ENCODE measurements around the gene SLC6A1. TPM values are rescaled to one million over a fixed set of nuclear protein-coding genes. Genes with fewer than 3 reads are reported as not detected.

SLC6A1 gene
- total RNA-seq, 1 experiment from 2014 or later = not detected

DNA sequence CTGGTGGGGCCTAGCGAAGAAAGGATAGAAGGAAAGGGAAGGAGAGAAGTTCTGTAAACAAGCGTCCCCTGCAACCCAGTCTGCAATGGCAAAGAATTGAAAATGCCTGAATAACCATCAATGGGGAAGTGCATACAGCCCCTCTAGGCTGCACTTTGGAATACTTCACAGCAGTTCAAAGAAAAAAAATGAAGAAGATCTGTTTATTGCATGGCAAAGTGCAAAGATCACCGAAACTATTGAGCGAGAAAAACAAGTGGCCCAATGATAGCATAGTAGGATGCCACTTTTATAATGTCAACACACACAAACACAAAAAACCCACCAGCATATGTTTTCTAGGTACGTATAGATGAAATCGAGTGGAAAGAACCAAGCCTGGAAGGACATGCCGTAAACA is 13.6 kb upstream of the SLC6A1 start:
- no peak for DNase-seq
- TF ChIP-seq, protein P1, sequence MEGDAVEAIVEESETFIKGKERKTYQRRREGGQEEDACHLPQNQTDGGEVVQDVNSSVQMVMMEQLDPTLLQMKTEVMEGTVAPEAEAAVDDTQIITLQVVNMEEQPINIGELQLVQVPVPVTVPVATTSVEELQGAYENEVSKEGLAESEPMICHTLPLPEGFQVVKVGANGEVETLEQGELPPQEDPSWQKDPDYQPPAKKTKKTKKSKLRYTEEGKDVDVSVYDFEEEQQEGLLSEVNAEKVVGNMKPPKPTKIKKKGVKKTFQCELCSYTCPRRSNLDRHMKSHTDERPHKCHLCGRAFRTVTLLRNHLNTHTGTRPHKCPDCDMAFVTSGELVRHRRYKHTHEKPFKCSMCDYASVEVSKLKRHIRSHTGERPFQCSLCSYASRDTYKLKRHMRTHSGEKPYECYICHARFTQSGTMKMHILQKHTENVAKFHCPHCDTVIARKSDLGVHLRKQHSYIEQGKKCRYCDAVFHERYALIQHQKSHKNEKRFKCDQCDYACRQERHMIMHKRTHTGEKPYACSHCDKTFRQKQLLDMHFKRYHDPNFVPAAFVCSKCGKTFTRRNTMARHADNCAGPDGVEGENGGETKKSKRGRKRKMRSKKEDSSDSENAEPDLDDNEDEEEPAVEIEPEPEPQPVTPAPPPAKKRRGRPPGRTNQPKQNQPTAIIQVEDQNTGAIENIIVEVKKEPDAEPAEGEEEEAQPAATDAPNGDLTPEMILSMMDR (IDR thresholded peaks at IDR 0.05; ENCODE audit: insufficient read depth in 1 of 2, low read depth in 1 of 2, low read length in 1 of 2, severe bottlenecking in 1 of 2, unreplicated experiment in 1 of 2) = no peak
- Mint-ChIP-seq H3K36me3 (ENCODE audit: insufficient read depth, unreplicated experiment) (no peaks in the 10 kb centered on the region), H3K27ac (ENCODE audit: unreplicated experiment) (no peak overlapping the region), H3K9me3 (ENCODE audit: unreplicated experiment) (no peaks in the 10 kb centered on the region), H3K4me1 (ENCODE audit: low read depth, unreplicated experiment) (no peaks in the 10 kb centered on the region), H3K27me3 (ENCODE audit: insufficient read depth, unreplicated experiment) (peaks cover 5% of the 10 kb centered on the region), H3K4me3 (ENCODE audit: unreplicated experiment) (no peak overlapping the region)
- Histone ChIP-seq H3K27me3 (replicated peaks; ENCODE audit: control insufficient read depth, insufficient read depth, low read length) (no peaks in the 10 kb centered on the region), H3K36me3 (ENCODE audit: control insufficient read depth, insufficient read depth, low read length) (no peaks in the 10 kb centered on the region), H3K9me3 (no peaks in the 10 kb centered on the region), H3K4me1 (peaks cover 6% of the 10 kb centered on the region; the same call in 1 of the 2 replicates), H3K4me3 (ENCODE audit: low read depth, low read length) (no peak overlapping the region)
- ChIA-PET POLR2A (no interaction called here), CTCF (no interaction called here)
- no TSS peak for BruUV-seq (replicated peaks)
- intact Hi-C loops (cut with micrococcal nuclease; ENCODE audit: unreplicated experiment) = no loop called here

DNA sequence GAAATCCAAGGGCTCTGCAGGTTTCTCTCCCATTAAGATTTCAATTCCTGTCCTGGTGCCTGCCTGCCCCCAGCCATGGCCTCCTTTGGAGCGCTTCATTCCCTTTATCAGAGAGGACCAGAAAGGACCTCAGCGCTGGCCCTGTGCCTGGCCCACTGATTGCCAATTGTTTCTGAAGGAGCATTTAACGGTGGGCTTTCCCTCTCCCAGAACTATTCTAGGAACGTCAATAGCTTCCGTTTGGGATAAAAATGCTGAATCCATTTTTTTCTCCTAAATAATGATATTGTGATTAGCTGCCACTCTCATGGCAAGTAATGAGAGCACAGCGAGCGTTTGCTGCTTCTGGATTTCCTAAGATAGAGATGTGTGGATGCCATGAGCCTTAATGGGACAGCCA is 12.2 kb upstream of the SLC6A1 start:
- H3K4me1 Mint-ChIP-seq (ENCODE audit: low read depth, unreplicated experiment) = no peaks in the 10 kb centered on the region
- H3K36me3 Mint-ChIP-seq (ENCODE audit: insufficient read depth, unreplicated experiment) = no peaks in the 10 kb centered on the region
- no peak overlapping the region for H3K4me3 ChIP-seq (ENCODE audit: low read depth, low read length)
- H3K27me3 ChIP-seq (replicated peaks; ENCODE audit: control insufficient read depth, insufficient read depth, low read length) = no peaks in the 10 kb centered on the region
- H3K27me3 Mint-ChIP-seq (ENCODE audit: insufficient read depth, unreplicated experiment) = no peaks in the 10 kb centered on the region
- TF ChIP-seq, protein P1 (IDR thresholded peaks at IDR 0.05; ENCODE audit: insufficient read depth in 1 of 2, low read depth in 1 of 2, low read length in 1 of 2, severe bottlenecking in 1 of 2, unreplicated experiment in 1 of 2) = no peak
- DNase-seq = no peak
- H3K4me1 ChIP-seq = peaks cover 6% of the 10 kb centered on the region; the same call in 1 of the 2 replicates
- no peaks in the 10 kb centered on the region for H3K36me3 ChIP-seq (ENCODE audit: control insufficient read depth, insufficient read depth, low read length)
- POLR2A ChIA-PET = no interaction called here
- H3K9me3 Mint-ChIP-seq (ENCODE audit: unreplicated experiment) = no peaks in the 10 kb centered on the region
- H3K4me3 Mint-ChIP-seq (ENCODE audit: unreplicated experiment) = no peak overlapping the region
- no peak overlapping the region for H3K27ac Mint-ChIP-seq (ENCODE audit: unreplicated experiment)
- intact Hi-C loops (cut with micrococcal nuclease; ENCODE audit: unreplicated experiment) = no loop called here
- no TSS peak for BruUV-seq (replicated peaks)
- H3K9me3 ChIP-seq = no peaks in the 10 kb centered on the region
- CTCF ChIA-PET = no interaction called here

DNA sequence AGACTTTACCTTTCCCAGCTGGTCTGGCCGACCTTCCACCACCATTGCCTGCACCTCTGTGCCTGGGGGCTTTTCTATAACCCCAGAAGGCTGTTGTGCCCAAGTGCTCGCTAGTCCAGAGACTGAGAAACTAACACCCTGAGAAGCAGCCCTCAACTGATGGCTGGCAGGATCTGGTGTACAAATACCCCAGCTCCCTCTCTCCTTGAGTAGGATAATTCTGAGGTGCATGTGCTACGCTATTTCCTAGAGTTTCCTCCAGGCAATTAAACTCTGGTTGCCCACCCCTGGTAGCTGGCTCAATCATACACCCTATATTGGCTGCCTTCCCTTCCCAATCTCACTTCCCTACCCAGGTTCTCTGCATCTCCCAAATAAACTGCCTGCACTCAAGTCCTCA is 11.5 kb upstream of the SLC6A1 start:
- POLR2A ChIA-PET = no interaction called here
- TF ChIP-seq, protein P1 (IDR thresholded peaks at IDR 0.05; ENCODE audit: insufficient read depth in 1 of 2, low read depth in 1 of 2, low read length in 1 of 2, severe bottlenecking in 1 of 2, unreplicated experiment in 1 of 2) = no peak
- Mint-ChIP-seq H3K27ac (ENCODE audit: unreplicated experiment) (no peak overlapping the region), H3K27me3 (ENCODE audit: insufficient read depth, unreplicated experiment) (no peaks in the 10 kb centered on the region), H3K4me3 (ENCODE audit: unreplicated experiment) (no peak overlapping the region), H3K4me1 (ENCODE audit: low read depth, unreplicated experiment) (no peaks in the 10 kb centered on the region), H3K36me3 (ENCODE audit: insufficient read depth, unreplicated experiment) (no peaks in the 10 kb centered on the region), H3K9me3 (ENCODE audit: unreplicated experiment) (no peaks in the 10 kb centered on the region)
- CTCF ChIA-PET = no interaction called here
- BruUV-seq (replicated peaks) = no TSS peak
- intact Hi-C loops (cut with micrococcal nuclease; ENCODE audit: unreplicated experiment) = no loop called here
- no peaks in the 10 kb centered on the region for H3K9me3 ChIP-seq
- no peak for DNase-seq
- no peak overlapping the region for H3K4me3 ChIP-seq (ENCODE audit: low read depth, low read length)
- H3K27me3 ChIP-seq (replicated peaks; ENCODE audit: control insufficient read depth, insufficient read depth, low read length) = no peaks in the 10 kb centered on the region
- H3K36me3 ChIP-seq (ENCODE audit: control insufficient read depth, insufficient read depth, low read length) = no peaks in the 10 kb centered on the region
- peaks cover 6% of the 10 kb centered on the region; the same call in 1 of the 2 replicates for H3K4me1 ChIP-seq
